Lung microvascular endothelial cell (primary cell): ENCODE results near the gene PNN. TPM values are rescaled to one million over a fixed set of nuclear protein-coding genes. Genes with fewer than 3 reads are reported as not detected.
"Not testable (repeated sequence)": the region's sequence is repeated elsewhere in the genome, so short reads cannot be mapped to it uniquely, and the experiment has no call there.

Experiments used
- DNase-seq, 2 donors: peaks; one replicate each; pipeline versions ENCODE4 v3.0.0 to v3.0.0-alpha.2; 2010; ENCODE audit warnings: low read depth in 2 of 2
- total RNA-seq: library from RNA; depleted of rRNA; stranded (reverse); fragments of >200 nt; gene quantifications from 2 replicates; pipeline ENCODE4 v1.2.1, GENCODE V29; 2014

The PNN gene
- total RNA-seq = 8.1 and 14.1 TPM in 2 replicates

DNA sequence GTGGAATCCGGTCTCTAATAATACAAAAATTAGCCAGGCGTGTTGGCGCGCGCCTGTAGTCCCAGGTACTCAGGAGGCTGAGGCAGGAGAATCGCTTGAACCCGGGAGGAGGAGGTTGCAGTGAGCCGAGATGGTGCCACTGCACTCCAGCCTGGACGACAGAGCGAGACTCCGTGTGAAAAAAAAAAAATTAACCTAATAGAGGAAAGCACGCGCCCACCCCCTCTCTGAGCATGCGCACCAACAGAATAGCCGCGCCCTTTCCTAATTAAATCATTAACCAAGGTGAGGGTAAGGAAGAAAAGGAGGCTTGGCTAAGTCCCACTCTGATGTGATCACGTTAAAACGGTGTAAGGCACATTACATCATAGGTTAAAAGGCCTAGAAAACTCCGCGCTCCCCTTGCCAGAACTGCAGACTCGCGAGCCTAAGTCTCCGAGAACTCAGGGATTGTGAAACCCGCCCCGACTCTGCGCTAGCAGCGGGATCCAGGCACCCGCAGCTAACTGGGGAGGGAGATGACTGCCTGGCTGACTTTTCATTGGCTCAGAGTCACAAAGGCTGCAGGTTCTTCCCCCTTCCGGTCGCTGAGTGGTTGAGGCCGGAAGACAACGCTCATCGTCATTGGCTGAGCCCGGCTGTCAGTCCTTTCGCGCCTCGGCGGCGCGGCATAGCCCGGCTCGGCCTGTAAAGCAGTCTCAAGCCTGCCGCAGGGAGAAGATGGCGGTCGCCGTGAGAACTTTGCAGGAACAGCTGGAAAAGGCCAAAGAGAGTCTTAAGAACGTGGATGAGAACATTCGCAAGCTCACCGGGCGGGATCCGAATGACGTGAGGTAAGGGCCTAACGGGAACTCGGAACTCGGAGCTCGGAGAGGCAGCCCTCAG, at the start of gene PNN:
Gene PNN, plus strand, starts transcription at position 695 of the 885 bp plus-strand sequence. Its CDS starts 26 bp downstream, at position 721.
- DNase-seq = peak; percentile 100

DNA sequence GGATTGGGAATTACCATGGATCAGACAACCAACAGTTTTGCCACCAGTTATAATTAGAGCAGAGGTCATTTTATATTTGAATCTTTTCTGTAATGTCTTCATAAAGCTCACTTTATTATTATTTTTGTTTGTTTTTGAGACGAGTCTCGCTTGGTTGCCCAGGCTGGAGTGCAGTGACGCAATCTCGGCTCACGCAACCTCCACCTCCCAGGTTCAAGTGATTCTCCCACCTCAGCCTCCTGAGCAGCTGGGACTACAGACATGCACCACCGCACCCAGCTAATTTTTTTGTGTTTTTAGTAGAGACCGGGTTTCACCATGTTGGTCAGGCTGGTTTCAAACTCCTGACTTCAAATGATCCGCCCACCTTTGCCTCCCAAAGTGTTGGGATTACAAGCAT, 37.2 kb upstream of the PNN start:
- DNase-seq = not testable (repeated sequence)

DNA sequence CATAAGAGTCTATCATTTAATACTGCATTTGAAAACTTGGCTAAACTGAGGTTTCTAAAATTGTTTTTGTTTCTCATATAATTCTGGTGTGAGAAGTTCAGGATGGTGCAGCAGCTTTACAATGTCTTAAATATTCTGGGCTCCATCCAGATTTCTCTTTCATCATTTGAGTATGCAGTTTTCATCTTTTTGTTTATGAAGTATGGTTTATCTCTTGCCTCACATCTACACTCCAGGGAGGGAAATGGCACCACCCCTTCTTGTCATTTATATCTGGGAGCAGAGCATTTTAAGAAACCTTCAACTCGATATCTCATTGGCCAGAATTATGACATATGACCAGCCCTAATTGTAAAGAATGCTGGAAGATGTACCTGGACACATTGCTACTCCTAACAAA, 36.6 kb upstream of the PNN start:
- DNase-seq = no peak

DNA sequence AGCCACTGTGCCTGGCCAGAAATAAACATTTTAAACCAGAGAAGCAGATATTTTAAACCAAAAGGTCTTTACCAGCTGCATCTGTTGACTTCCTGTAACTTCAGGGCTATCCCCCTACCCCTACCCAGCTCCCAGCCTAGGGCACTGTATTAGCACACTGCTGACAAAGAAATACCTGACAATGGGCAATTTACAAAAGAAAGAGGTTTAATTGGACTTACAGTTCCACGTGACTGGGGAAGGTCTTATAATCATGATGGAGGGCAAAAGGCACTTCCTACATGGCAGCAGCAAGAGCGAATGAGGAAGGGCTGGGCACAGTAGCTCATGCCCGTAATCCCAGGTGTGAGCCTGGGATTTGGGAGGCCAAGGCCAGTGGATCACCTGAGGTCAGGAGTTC, 34.9 kb upstream of the PNN start:
- DNase-seq = no peak

DNA sequence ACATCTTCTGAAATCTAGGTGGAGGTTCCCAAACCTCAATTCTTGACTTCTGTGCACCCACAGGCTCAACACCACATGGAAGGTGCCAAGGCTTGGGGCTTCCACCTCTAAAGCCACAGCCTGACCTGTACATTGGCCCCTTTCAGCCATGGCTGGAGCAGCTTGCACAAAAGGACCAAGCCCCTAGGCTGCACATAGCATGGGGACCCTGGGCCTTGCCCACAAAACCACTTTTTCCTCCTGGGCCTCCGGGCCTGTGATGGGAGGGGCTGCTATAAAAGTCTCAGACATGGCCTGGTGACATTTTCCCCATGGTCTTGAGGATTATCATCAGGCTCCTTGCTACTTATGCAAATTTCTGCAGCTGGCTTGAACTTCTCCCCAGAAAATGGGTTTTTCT, 33.4 kb upstream of the PNN start:
- not testable (repeated sequence) for DNase-seq

DNA sequence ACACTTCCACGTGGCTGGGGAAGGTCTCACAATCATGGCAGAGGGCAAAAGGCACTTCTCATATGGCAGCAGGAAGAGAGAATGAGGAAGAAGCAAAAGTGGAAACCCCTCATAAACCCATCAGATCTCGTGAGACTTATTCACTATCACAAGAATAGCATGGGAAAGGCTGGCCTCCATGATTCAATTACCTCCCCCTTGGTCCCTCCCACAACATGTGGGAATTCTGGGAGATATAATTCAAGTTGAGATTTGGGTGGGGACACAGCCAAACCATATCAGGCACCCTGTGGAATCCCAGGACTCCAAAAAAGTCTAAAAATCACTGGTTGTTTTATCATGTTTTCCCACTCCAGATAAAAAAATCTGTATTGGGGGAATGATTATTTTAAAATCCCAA, 31.8 kb upstream of the PNN start:
- not testable (repeated sequence) for DNase-seq

DNA sequence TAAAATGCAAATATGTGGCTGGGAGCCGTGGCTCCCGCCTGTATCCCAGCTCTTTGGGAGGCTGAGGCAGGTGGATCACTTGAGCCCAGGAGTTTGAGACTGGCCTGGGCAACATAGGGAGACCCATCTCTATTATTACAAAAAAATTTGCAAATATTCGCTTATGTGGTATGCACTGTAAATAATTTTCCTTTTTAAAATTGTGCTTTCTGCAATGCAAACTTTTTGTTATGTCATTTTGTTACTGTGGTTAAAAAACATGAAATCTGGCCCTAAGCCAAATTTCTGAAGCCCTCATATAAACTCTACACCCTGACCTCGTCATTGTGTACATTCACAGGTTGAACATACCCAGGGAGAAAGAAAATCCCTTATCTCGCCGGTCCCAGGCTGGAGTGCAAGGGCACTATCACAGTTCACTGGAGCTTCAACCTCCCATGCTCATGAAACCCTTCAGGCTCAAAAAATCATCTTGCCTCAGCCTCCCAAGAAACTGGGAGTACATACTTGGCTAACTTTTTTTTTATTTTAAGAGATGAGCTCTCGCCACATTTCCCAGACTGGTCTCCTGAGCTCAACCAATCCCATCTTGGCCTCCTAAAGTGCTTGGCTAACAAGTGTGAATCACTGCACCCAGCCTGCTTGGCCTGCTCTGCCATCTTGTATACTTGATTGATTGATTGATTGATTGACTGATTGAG, 29.6 kb upstream of the PNN start:
- DNase-seq = peak in 1 of 2 donors; percentile 15

DNA sequence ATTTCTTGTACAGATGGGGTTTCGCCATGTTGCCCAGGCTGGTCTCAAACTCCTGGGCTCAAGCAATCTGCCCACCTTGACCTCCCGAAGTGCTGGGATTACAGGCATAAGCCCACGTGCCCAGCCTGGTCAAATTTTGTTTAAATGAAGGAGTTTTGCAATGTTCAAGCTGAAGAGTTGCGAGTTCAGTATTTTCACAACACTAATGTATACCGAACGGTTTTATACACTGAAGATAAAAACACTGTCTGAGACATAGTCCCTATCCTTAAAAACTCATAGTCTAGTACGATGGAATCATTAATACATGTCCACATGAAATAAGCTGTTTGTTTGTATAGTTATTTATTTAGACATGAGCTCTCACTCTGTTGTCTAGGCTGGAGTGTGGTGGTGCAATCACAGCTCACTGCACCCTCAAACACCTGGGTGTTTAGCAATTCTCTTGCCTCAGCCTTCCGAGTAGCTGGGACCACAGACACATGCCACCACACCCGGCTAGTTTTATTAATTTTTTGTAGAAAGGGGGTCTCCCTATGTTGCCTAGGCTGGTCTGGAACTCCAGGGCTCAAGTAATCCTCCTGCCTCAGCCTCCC, 20.4 kb upstream of the PNN start:
- DNase-seq = no peak

DNA sequence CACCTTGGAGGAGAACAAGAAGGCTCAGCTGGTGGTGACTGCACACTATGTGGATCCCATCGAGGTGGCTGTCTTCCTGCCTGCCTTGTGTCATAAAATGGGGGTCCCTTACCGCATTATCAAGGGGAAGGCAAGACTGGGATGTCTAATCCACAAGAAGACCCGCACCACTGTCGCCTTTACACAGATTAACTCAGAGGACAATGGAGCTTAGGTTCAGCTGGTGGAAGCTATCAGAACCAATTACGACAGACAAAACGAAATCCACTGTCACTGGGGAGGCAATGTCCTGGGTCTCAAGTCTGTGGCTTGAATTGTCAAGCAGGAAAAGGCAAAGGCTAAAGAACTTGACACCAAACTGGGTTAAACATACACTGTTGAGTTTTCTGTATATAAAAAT, 17.6 kb upstream of the PNN start:
- DNase-seq = no peak

DNA sequence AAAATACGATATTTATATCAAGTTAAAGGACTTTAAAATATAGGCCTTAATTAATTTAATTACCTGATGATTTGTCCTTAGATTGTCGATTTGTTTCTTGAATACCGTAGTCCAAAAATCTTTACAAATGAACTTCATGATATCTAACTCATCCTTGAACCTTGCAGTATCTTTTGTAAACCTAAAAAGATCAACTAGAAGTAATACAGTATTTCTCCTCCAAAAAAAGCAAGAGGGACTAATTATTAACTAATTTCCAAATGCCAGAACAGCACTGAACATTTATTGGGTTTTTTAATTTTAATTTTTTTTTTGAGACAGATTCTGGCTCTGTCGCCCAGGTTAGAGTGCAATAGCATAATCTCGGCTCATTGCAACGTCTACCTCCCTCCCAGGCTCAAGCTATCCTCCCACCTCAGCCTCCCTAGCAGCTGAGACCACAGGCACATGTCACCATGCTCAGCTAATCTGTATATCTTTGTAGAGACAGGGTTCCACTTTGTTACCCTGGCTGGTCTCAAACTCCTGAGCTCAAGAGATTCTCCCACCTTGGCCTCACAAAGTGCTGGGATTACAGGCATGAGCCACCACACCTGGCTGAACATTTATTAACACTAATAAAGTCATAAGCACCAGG, 16.7 kb upstream of the PNN start:
- no peak for DNase-seq

DNA sequence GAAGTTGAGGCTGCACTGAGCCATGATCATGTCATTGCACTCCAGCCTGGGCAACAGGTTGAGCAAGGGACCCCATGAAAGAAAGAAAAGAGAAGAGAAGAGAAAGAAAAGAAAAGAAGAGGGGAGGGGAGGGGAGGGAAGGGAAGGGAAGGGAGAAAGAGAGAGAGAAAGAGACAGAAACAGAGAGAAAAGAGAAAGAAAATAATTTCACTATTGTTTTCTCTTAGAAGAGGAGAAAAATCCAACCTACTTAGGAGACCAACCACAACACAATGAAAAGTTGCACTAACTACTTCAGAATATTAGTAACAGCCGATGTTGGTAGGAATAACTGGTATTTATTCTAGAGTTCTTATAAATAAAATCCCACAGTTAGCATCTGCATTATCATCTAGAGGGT, 14.6 kb upstream of the PNN start:
- DNase-seq = no peak

DNA sequence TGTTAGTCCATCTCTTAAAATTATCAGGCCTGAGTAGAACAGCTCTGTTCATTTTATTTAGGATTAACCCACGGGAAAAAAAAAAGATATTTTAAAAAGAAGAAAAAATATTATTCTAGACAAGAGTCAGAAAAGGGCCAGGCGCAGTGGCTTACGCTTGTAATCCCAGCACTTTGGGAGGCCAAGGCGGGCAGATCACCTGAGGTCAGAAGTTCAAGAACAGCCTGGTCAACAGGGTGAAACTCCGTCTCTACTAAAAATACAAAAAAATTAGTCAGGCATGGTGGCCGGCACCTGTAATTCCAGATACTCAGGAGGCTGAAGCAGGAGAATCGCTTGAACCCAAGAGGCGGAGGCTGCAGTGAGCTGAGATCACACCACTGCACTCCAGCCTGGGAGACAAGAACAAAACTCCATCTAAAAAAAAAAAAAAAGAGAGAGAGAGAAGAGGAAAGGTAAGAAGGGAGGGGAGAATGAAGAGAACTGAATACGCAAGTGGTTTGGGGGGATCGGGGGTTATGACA, 7.2 kb upstream of the PNN start:
- DNase-seq = not testable (repeated sequence)

DNA sequence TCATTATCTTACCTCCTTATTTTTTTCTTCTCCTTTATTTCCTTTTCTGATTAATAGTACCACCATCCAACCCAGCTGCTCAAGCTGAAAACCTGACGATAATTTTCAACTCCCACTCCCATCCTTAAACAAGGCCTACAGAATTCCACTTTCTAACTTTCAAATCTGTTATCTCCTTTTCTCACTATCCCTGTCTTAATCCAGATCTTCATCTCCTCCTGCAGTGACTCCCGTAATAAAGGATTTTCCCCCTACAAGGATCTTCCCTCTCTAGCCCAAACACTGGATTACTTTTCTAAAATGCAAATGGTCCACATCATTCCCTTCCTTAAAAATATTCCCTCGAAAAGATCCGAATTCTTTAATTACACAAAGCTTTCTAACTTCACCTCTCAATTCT, 6.5 kb upstream of the PNN start:
- DNase-seq = no peak

DNA sequence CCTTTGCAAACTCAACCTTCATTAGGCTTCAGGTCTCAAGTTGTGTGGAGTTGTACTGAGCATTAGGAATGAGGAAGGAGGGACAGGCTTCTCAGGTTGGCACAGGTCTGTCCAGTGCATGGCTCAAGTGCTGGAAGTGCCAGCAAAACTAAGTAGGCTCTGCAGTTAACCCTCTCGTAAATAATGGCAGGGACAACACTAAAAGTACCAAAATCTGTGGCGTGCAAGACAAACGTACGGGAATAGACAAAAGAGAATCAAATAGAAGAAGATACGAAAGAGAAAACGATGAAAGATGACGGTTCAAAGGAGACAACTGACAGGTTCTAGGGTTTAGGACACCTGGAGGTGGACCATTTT, 5.5 kb upstream of the PNN start:
- peak in 1 of 2 donors; percentile 26 for DNase-seq

DNA sequence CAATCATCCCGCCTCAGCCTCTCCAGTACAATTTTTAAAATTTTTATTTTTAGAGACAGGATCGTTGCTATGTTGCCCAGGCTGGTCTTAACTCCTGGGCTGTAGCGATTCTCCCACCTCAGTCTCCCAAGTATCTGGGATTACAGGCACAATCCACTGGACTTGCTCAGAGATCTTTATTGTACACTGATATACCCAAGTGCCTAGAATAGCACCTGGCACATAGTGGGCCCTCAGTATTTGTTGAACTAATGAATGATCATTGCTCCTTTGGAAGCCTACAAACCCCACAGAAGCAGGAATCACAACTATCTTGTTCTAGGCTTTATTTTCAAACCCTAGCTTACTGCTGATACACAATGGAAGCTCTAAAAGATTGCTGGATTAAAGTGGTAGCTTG, 1.9 kb upstream of the PNN start:
- no peak for DNase-seq

DNA sequence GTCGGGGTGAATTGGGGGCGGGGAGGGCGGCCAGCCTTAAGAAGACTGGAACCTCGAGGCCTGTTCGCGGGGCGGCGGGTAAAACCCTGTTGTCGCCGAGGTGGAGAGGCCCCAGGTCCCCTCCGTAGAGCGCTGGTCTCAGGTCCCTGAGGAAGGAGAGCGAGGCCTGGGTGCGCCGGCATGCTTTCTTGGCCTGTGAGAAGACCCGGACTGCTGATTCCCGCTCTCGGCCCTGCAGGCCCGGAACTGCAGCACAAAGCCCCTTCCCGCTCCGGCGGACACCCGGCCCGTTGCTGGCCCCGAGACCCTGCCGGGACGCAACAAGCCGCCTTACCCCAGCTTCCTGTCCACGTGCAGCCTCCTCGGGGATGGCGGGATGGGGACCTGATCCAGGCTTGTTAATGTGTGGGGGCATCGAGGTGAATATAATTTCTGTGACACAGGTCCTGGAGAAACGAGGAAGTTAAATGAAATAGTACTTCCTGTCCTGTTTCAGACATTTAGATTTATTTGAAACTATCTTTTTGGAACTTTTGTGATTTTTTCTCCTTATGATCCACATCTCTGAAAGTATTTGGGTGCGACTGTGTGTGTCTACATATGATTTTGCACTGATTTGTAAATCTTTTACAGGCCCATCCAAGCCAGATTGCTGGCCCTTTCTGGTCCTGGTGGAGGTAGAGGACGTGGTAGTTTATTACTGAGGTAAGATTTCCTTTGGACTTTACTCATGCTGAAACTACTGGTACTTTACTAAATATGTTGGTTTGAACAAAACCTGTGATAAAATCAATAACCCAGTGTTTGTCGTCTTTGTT, 600 bp downstream of the PNN start:
- DNase-seq = peak; percentile 51 to 55

DNA sequence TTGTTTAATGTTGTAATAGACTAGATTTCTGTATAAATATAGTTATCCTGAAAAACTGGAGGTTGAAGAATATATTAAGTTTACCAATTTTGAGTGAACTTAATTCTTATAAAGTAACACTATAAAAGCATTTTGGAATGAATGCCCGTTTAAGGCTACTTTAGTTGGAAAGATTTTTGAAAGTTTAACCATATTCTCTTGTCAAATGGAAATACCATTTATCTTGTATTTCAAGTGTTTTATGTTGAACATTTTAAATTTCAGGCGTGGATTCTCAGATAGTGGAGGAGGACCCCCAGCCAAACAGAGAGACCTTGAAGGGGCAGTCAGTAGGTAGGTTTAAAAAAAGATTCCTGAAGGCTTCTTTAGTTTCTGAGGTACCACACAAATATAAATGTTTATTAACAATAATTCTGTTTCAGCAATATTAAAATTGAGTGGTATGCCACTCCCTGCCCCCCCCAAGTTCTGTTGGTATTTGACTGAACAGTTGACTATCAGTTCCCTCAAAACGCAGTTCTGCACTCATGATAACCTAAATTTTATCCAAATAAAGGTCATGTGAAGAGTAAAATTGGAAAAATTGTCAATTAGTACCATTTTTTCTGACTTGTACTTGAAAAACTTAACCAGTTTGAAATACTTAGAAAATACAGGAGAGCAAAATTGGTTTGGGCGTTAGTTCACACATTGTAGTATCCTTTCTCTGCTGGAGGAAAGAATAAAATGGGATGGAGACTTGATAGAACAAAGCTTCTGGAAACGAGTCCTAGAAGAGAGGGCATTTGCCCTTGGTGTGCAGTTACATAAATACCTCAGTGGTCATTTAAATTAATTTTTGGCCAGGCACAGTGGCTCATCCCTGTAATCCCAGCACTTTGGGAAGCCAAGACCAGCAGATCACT, 1.5 kb downstream of the PNN start:
- DNase-seq = no peak

DNA sequence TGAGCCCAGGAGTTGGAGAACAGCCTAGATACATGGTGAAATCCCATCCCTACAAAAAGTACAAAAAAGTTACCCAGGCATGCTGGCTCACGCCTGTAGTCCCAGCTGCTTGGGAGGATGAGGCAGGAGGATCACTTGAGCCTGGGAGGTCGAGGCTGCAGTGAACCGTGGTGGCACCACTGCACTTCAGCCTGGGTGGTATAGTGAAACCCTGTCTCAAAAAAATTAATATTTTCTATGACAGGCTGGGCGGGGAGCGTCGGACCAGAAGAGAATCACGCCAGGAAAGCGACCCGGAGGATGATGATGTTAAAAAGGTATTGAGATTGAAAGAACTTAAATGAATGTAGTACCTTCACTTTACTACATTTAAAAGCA, 2.1 kb downstream of the PNN start:
- DNase-seq = no peak

DNA sequence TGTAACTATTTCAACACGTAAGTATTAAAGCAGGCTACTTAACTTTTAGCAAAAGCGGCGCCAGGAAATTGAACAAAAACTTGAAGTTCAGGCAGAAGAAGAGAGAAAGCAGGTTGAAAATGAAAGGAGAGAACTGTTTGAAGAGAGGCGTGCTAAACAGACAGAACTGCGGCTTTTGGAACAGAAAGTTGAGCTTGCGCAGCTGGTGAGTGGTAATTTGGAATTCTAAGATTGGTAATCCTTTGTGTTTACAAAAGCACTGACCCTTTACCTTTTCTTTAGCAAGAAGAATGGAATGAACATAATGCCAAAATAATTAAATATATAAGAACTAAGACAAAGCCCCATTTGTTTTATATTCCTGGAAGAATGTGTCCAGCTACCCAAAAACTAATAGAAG, 4.0 kb downstream of the PNN start:
- no peak for DNase-seq

DNA sequence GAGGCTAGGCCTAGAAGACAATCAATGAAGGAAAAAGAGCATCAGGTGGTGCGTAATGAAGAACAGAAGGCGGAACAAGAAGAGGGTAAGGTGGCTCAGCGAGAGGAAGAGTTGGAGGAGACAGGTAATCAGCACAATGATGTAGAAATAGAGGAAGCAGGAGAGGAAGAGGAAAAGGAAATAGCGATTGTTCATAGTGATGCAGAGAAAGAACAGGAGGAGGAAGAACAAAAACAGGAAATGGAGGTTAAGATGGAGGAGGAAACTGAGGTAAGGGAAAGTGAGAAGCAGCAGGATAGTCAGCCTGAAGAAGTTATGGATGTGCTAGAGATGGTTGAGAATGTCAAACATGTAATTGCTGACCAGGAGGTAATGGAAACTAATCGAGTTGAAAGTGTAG, 5.5 kb downstream of the PNN start:
- no peak for DNase-seq
